ENCODE data around the gene ZMIZ1.

ZMIZ1 gene

GRCh38 chr10:79298403-79299244, 229.9 kb downstream of the ZMIZ1 start:
- DNase-seq: no peak

GRCh38 chr10:79299397-79300241, 230.9 kb downstream of the ZMIZ1 start:
- no peak for DNase-seq

GRCh38 chr10:79300711-79301110, 231.9 kb downstream of the ZMIZ1 start:
- no peak for DNase-seq

- no peak for DNase-seq
Measured at GRCh38 chr10:79301754-79302530, 233.2 kb downstream of the ZMIZ1 start.

GRCh38 chr10:79303631-79304478, 235.1 kb downstream of the ZMIZ1 start:
- DNase-seq: no peak

- no peak for DNase-seq
Measured at GRCh38 chr10:79304479-79305087, 235.8 kb downstream of the ZMIZ1 start.

GRCh38 chr10:79305515-79305914, 236.7 kb downstream of the ZMIZ1 start:
- no peak for DNase-seq

GRCh38 chr10:79305988-79306387, 237.2 kb downstream of the ZMIZ1 start:
- no peak for DNase-seq

GRCh38 chr10:79306644-79307220, 238.0 kb downstream of the ZMIZ1 start:
- DNase-seq: no peak

- no peak for DNase-seq
Measured at GRCh38 chr10:79308016-79308415, 239.2 kb downstream of the ZMIZ1 start.

GRCh38 chr10:79308969-79309665, 240.4 kb downstream of the ZMIZ1 start:
- no peak for DNase-seq

- DNase-seq: no peak
Measured at GRCh38 chr10:79310200-79310865, 241.6 kb downstream of the ZMIZ1 start.

GRCh38 chr10:79310911-79311573, 242.3 kb downstream of the ZMIZ1 start:
- DNase-seq: no peak

- DNase-seq: no peak
Measured at GRCh38 chr10:79311581-79312407, 243.0 kb downstream of the ZMIZ1 start.

GRCh38 chr10:79312601-79313187, 243.9 kb downstream of the ZMIZ1 start:
- no peak for DNase-seq

- DNase-seq: no peak
Measured at GRCh38 chr10:79313320-79313719, 244.6 kb downstream of the ZMIZ1 start.

GRCh38 chr10:79313911-79314439, 245.2 kb downstream of the ZMIZ1 start:
- no peak for DNase-seq
